ENCODE data around the gene BNIP3.
"Not testable (repeated sequence)": the region's sequence is repeated elsewhere in the genome, so short reads cannot be mapped to it uniquely, and the experiment has no call there.

The BNIP3 gene

DNA sequence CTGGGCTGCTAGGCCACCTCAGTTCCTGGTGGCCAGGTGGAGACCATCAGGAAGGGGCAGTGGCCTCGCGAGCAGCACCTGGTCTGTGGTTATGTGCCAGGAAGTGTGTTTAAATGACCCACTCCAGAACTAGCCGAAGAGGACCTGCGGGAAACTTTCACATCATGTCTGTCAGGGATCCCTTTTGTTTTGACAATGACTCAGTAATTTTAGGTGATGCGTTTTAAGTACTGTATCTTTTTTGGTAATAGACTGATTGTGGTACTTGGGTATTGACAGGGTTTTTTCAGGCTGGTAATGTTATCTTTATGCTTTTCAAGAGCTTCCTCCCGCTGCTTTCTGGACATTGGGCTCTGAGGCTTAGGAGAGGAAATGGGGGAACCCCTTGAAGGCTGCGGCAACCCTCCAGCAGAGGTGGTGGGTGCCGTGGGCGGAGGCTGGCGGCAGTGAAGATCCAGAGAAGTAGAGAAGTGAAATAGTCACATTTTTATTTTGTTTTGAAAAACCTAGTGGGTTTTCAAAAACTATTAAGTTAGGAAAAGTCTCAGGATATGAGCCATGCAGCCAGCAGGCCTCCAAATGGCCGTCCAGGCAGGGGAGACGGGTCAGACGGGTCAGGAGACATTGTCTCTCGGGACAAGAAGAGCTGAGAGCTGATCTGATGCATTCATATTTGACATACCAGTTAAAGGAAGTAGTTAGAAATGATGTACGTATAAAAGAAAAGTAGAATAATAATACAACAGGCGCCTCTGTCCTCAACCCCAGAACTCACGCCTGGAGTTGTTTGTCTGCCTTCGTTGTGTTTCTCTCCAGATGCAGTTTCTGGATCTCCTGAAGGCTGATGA, 53.3 kb downstream of the BNIP3 start:
- DNase-seq, result no peak

DNA sequence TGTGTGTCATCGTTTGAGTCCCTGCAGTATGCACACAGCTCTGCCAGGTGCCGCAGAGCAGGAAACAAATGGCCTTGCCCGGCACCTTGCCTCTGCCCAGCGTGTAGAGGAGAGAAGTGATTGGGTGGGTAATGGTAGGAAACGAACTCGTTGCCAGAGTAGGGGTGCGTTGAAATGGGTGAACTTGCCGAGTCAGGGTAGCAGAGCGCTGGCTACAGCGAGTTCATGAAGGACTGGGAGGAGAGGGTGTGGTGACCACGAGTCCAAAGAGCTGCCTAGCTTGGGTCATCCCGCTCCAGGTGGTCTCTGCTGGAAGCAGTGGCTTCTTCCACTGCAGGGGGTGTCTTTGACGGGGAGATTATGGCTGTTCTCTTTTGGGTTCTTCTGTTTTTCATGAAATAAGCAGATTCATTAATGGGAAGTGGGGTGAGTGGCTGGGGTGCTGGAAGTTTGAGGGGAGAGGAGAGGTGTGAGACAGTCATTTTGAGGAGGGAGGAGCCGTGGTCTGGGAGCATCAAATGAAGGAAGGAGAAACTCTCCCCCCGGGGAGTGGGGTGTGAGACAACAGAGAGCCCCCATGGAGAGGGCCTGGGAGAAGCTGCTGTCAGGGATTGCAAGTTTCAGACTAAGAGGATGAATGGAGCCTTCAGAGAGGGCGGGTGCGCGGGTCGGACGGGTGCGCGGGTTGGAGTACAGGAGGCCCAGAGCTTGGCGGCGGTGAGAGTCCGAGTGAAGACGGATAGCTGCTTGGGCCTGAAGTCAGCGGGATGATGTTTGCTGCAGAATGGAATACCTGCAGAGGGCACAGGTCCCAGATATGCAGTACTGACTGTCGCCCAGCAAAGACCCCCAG, 54.8 kb downstream of the BNIP3 start:
- DNase-seq, result no peak

DNA sequence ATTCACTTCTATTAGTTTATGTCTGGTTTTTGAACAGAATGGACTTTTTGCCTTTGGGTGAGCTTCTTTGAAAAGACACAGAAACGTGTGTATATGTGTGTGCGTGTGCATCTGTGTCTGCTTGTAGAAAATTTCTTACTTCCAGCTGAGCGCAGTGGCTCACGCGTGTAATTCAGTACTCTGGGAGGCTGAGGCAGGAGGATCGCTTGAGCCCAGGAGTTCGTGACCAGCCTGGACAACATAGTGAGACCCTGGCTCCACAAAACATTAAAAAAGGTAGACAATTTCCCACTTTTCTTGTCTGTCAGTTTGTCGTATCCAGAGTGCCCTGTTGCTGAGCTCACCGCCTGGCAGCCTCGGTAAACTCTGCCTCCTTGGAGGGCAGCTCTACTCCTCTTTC, 55.5 kb downstream of the BNIP3 start:
- no peak for DNase-seq

DNA sequence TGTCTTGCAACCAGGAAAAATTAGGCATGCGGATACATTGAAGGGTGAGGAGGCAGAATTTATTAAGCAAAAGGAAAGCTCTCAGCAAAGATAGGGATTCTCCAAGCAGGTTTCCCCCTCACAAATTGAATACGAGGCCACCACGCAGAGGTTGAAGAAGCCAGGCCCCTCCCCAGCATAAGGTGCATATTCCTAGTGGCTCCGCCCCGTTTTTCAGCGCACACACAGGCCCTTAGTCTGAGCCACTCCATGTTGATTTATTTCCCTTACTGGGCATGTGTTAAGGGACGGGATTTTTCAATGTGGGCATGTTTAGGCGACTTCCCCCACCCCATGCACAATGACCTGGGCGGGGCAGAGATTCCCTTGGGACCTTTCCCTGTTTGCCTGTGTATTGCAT, 56.0 kb downstream of the BNIP3 start:
- no peak for DNase-seq

DNA sequence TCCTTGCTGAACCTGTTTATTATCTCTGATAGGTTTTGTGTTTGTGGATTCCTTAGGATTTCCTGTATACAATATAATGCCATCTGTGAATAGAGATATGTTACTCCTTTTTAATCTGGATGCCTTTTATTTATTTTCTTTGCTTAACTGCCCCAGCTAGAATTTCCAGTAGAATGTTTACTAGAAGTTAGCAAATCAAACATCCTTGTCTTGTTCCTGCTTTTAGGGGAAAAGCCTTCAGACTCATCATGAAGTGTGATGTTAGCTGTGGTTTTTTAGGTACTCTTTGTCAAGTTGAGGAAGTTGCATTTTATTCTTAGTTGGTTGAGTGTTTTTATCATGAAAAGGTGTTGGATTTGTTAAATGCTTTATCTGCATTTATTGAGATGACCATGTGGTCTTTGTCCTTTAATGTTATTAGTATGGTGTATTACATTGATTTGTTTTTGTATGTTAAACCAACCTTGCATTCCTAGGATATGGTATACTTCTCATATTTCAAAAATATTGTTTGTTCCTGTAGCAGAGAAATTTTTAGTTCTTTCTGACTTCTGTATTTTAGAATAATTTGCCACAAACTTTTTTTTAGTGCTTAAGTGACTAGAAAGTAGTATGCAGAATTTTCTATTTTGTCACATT, 56.6 kb downstream of the BNIP3 start:
- no peak for DNase-seq

DNA sequence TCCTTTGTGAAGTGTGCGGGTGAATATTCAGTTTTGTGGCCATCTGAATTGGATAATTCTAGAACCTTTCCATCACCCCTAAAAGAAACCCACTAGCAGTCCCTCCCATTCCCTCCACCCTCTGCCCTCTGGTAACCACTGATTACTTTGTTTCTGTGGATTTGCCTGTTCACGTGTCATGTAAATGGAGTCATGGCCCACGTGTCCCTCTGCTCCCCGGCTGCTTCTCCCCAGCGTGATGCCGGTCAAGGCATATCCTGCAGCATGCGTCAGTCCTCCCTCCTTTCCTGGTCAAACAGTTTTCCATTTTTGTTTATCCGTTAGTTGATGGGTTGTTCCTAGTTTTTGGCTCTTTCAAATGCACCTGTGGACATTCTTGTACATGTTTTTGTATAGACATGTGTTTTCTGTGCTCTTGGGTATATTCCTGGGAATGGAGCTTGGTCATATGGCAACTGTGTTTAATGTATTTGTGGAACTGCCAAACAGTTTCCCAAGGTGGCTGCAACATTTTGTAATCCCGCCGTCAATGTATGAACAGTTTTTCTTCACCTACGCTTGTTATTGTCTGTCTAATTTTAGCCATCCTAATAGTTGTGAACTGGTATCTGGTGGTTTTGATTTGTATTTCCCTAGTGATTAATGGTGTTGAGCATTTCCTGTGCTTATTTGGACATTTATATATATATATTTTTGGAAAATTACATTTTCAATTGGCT, 58.5 kb downstream of the BNIP3 start:
- no peak for DNase-seq

DNA sequence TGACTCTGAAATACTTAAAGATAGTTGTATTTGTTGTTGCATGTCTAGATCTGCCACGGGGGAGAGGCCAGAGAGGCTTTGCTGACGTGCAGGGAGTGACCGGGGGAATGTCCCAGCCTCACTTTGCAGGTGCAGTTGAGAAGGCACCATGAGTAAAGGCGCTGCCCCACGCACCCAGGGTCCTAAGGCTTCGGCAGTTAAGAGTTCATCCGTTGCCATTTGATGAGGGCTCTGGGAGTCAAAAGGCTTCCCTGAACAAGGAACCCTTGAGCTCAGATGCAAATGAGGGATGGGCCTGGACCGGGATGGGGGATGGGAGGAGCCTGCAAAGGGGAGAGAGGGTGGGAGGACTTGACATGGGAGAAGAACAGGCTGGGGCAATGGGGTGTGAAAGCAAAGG, 60.5 kb downstream of the BNIP3 start:
- no peak for DNase-seq

DNA sequence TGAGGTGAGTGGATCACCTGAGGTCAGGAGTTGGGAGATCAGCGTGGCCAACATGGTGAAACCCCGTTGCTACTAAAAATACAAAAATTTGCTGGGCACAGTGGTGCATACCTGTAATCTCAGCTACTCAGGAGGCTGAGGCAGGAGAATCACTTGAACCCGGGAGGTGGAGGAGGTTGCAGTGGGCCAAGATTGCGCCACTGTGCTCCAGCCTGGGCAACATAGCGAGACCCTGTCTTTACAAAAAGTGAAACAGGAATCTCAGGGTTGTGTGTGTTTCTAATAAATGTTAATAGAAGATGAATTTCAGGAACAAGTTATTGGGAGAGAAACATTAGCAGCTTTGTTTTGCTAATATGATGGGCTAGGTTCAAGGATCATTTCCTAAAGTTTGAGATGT, 61.0 kb downstream of the BNIP3 start:
- no peak for DNase-seq

DNA sequence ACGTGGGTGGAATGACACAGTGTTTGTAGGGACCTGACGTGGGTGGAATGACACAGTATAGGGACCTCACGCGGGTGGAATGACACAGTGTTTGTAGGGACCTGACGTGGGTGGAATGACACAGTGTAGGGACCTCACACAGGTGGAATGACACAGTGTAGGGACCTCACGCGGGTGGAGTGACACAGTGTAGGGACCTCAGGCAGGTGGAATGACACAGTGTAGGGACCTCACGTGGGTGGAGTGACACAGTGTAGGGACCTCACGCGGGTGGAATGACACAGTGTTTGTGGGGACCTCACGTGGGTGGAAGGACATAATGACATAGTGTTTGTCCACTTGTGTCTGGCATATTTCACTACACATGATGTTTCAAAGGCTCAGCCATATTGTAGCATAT, 61.6 kb downstream of the BNIP3 start:
- no peak for DNase-seq

DNA sequence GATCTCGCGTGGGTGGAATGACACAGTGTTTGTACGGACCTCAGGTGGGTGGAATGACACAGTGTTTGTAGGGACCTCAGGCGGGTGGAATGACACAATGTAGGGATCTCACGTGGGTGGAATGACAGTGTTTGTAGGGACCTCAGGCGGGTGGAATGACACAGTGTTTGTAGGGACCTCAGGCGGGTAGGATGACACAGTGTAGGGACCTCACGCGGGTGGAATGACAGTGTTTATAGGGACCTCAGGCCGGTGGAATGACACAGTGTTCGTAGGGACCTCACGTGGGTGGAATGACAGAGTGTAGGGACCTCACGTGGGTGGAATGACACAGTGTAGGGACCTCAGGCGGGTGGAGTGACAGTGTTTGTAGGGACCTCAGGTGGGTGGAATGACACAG, 62.3 kb downstream of the BNIP3 start:
- not testable (repeated sequence) for DNase-seq

All from SIG-M5 (cell line).